Esophagus muscularis mucosa (tissue), 4 donors: Measurements from ENCODE around the gene CAMTA1. TPM values are rescaled to one million over a fixed set of nuclear protein-coding genes. Genes with fewer than 3 reads are reported as not detected.

Experiments used
- DNase-seq: peaks from one replicate; pipeline ENCODE4 v3.0.0-alpha.2; 2017; ENCODE audit errors: extremely low spot score
- H3K27ac ChIP-seq, 4 donors: fragments of 200-600 bp; sonication (generic); replicated peaks in 1 of 4; 1 replicate in 3 of 4; 2 replicates in 1 of 4; pipeline ENCODE4 v1.5.1; 2016 to 2019; ENCODE audit warnings: mild to moderate bottlenecking in 1 of 4
- H3K27me3 ChIP-seq, 4 donors: fragments of 200-600 bp; sonication (generic); one replicate each; pipeline versions ENCODE4 v1.5.1 to v1.6.0; 2016 to 2019
- H3K36me3 ChIP-seq, 4 donors: fragments of 200-600 bp; sonication (generic); one replicate each; pipeline ENCODE4 v1.5.1; 2016 to 2019
- H3K4me1 ChIP-seq, 4 donors: fragments of 200-600 bp; sonication (generic); one replicate each; pipeline ENCODE4 v1.5.1; 2016 to 2019
- H3K4me3 ChIP-seq, 4 donors: fragments of 200-600 bp; sonication (generic); 1 replicate in 2 of 4; 2 replicates in 2 of 4; pipeline ENCODE4 v1.5.1; 2016 to 2019; ENCODE audit warnings: mild to moderate bottlenecking in 4 of 4, moderate library complexity in 1 of 4
- H3K9me3 ChIP-seq, 4 donors: fragments of 200-600 bp; sonication (generic); 1 replicate in 3 of 4; 2 replicates in 1 of 4; pipeline ENCODE4 v1.5.1; 2016 to 2019
- EP300 ChIP-seq: sonication (generic); formaldehyde crosslinking; IDR thresholded peaks from one replicate; pipeline ENCODE4 v1.6.1; 2017; ENCODE audit warnings: antibody characterized with exemption
- POLR2A ChIP-seq: fragments of 450-650 bp; IDR thresholded peaks from one replicate; pipeline ENCODE4 v1.6.1; 2017; ENCODE audit warnings: antibody characterized with exemption, moderate library complexity, mild to moderate bottlenecking, low read depth
- POLR2AphosphoS5 ChIP-seq, 2 donors: sonication (generic); formaldehyde crosslinking; IDR thresholded peaks; one replicate each; pipeline ENCODE4 v1.6.1; 2017; ENCODE audit warnings: antibody characterized with exemption in 2 of 2
- WGBS: methylation state at CpG from one replicate; pipeline ENCODE4 v1.1.5; 2018; 5-methylcytosine and 5-hydroxymethylcytosine counted together
- intact Hi-C: fragments of 100-400 bp; cut with DNase I; formaldehyde crosslinking; loops from one replicate; pipeline ENCODE4 v1.15.1; 2023
- total RNA-seq, 4 donors: library from RNA; depleted of rRNA; stranded (reverse); fragments of >200 nt; gene quantifications; one replicate each; pipeline versions ENCODE4 v1.1.0 to v1.2.1, GENCODE V29; 2016
- TF ChIP-seq, protein P1 (sequence below), 3 experiments: fragments of 200-600 bp in 2 of 3; fragments of 450-650 bp in 1 of 3; sonication (generic) in 2 of 3; IDR thresholded peaks; one replicate each; pipeline ENCODE4 v1.5.1; 2017 to 2019; ENCODE audit warnings: antibody characterized with exemption in 3 of 3, mild to moderate bottlenecking in 2 of 3, moderate library complexity in 1 of 3

Gene CAMTA1
- total RNA-seq, 4 donors from 2014 or later: 109 to 226 (median 139) TPM

DNA sequence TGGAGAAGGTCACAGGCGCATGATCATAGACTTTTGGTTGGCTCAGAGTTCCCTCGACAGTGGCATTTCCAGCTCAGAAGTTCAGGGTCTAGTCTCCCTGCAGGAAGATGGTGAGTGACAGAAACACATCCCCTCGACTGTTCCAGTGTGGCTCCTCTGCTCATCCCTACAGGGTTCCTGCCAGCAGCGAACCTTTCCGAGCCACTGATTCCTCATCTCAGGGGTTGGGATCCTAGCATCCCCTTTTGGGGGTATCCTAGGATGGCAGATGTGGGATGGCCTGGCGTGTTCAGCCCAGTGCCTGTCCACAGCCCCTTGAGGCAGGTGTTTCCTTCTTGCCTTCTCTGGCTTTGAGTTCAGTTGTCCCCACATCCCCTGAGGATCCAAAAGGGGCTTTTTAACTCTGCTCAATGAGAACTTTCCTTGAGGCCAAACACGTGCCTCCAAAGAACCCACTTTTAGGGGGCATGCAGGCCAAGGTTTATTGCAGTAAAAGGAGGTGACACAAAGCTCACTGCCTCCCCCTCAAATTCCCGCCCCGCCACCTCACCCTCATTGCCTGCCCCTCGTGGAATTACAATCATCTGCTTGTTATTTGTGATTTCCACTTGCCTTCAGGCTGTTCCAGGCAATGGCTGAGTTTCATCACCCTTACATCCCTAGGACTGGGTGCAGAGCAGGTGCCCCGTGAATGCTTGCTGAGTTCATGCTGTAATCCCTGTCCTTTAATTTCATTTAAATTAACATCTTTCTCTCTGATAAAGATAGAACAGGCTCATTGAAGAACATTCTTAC lies 440.7 kb downstream of the CAMTA1 start:
- Histone ChIP-seq H3K27me3 (peaks cover 0 to 11% (median 0%) of the 10 kb centered on the region in 4 donors), H3K4me1 (no peaks in the 10 kb centered on the region), H3K9me3 (no peaks in the 10 kb centered on the region), H3K27ac (no peak overlapping the region), H3K4me3 (no peak overlapping the region), H3K36me3 (no peaks in the 10 kb centered on the region)
- intact Hi-C loops: loop anchor here (10.0 kb wide), 1 partner anchor 419 kb away; no protein-coding TSS in a partner anchor
- 79% methylated on average over 11 of the region's 11 CpGs for WGBS
- peak; percentile 86 for DNase-seq
- TF ChIP-seq EP300 (no peak), POLR2AphosphoS5 (IDR thresholded peaks at IDR 0.05) (no peak), POLR2A (no peak)
- TF ChIP-seq, protein P1, sequence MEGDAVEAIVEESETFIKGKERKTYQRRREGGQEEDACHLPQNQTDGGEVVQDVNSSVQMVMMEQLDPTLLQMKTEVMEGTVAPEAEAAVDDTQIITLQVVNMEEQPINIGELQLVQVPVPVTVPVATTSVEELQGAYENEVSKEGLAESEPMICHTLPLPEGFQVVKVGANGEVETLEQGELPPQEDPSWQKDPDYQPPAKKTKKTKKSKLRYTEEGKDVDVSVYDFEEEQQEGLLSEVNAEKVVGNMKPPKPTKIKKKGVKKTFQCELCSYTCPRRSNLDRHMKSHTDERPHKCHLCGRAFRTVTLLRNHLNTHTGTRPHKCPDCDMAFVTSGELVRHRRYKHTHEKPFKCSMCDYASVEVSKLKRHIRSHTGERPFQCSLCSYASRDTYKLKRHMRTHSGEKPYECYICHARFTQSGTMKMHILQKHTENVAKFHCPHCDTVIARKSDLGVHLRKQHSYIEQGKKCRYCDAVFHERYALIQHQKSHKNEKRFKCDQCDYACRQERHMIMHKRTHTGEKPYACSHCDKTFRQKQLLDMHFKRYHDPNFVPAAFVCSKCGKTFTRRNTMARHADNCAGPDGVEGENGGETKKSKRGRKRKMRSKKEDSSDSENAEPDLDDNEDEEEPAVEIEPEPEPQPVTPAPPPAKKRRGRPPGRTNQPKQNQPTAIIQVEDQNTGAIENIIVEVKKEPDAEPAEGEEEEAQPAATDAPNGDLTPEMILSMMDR (IDR thresholded peaks at IDR 0.05): no peak

DNA sequence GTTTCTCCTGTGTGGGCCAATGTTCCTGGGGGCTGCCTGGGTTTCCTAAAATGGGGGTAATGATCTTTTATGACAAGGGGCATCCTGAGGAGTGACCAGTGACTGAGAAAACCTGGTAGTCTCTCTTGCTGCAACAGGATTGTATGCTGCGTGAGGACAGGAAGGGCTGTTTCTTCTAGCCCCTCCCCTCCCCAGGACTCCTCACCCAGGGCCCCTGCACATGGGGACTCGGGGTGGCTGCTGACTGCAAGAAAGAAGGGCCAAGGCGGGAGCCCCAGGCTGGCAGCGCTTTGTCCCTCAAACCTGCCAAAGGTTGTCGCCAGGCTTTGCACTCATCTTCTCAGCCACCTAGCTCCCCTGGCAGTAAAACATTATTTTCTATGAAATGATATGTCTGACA lies 442.4 kb downstream of the CAMTA1 start:
- Histone ChIP-seq H3K27me3 (peaks cover 0 to 11% (median 0%) of the 10 kb centered on the region in 4 donors), H3K9me3 (no peaks in the 10 kb centered on the region), H3K27ac (no peak overlapping the region), H3K4me3 (no peak overlapping the region), H3K36me3 (no peaks in the 10 kb centered on the region), H3K4me1 (no peaks in the 10 kb centered on the region)
- 89% methylated on average over 4 of the region's 5 CpGs for WGBS
- intact Hi-C loops: loop anchor here (10.0 kb wide), 1 partner anchor 417 kb away; no protein-coding TSS in a partner anchor
- TF ChIP-seq POLR2A (no peak), EP300 (no peak), POLR2AphosphoS5 (IDR thresholded peaks at IDR 0.05) (no peak)
- TF ChIP-seq, protein P1 (IDR thresholded peaks at IDR 0.05): no peak
- no peak for DNase-seq

DNA sequence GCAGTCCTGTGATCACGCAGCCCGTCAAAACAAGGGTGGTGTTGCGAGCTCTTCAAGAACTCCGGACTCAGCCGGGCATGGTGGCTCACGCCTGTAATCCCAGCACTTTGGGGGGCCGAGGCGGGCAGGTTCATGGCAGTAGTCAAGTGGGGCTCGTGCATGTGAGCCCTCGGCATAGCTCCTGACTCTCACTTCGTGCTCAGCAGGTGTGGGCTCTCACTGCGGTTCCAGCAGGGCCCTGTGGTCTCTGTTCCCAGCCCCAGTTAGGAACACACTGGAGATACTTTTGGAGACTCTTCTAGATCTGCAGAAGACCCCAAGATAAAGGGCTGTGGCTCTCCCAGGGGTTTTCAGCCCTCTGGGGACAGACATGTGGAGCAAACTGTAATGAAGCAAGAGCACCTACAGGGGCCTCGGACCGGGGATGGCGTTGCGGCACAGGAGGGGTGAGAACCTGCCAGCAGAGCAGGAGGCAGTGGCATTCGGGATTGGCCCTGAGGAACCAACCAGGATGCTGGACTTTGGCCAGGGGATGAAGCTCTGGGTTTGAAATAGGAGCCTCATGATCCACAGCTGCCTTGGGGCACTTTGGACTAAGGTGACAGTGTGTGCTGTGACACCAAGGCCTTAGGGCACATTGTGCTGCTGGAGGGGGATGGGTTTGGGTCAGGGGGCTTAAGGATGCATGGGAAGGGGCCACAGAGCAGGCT lies 443.2 kb downstream of the CAMTA1 start:
- Histone ChIP-seq H3K36me3 (no peaks in the 10 kb centered on the region), H3K9me3 (no peaks in the 10 kb centered on the region), H3K27ac (no peak overlapping the region), H3K4me3 (no peak overlapping the region), H3K27me3 (peaks cover 0 to 11% (median 0%) of the 10 kb centered on the region in 4 donors), H3K4me1 (no peaks in the 10 kb centered on the region)
- DNase-seq: peak; percentile 62
- intact Hi-C loops: loop anchor here (10.0 kb wide), 1 partner anchor 416 kb away; no protein-coding TSS in a partner anchor
- 85% methylated on average over 7 of the region's 17 CpGs for WGBS
- TF ChIP-seq POLR2A (no peak), POLR2AphosphoS5 (IDR thresholded peaks at IDR 0.05) (no peak), EP300 (no peak)
- TF ChIP-seq, protein P1 (IDR thresholded peaks at IDR 0.05): no peak

- H3K4me3 ChIP-seq: no peak overlapping the region
- H3K27ac ChIP-seq: no peak overlapping the region
- no peaks in the 10 kb centered on the region for H3K36me3 ChIP-seq
- no peaks in the 10 kb centered on the region for H3K9me3 ChIP-seq
- H3K4me1 ChIP-seq: no peaks in the 10 kb centered on the region
- H3K27me3 ChIP-seq: peaks cover 0 to 11% (median 0%) of the 10 kb centered on the region in 4 donors
- DNase-seq: no peak
- TF ChIP-seq EP300: no peak
- TF ChIP-seq, protein P1 (IDR thresholded peaks at IDR 0.05): no peak
- TF ChIP-seq POLR2AphosphoS5 (IDR thresholded peaks at IDR 0.05): no peak
- no peak for TF ChIP-seq POLR2A
- intact Hi-C loops: loop anchor here (10.0 kb wide), 1 partner anchor 416 kb away; no protein-coding TSS in a partner anchor
- 51% methylated on average over 2 of the region's 4 CpGs for WGBS
Observed at GRCh38 chr1:7229186-7229585, 443.9 kb downstream of the CAMTA1 start.
